Retina (tissue), 1 donor: ENCODE measurements around the gene LETM1.

Experiments used
- DNase-seq: peaks from one replicate; pipeline ENCODE4 v3.0.0-alpha.2; 2016

The LETM1 gene

GRCh38 chr4:1871471-1872021 is 15.6 kb upstream of the LETM1 start:
- DNase-seq = no peak

GRCh38 chr4:1870578-1871443 is 14.9 kb upstream of the LETM1 start, which contains the start of gene NSD2:
Gene NSD2, plus strand, starts transcription at chr4:1871393. Its CDS starts 29,262 bp downstream, at chr4:1900655.
- peak; percentile 93 for DNase-seq

GRCh38 chr4:1870328-1870577 is 14.3 kb upstream of the LETM1 start:
- DNase-seq = no peak

GRCh38 chr4:1869530-1870327 is 13.8 kb upstream of the LETM1 start:
- no peak for DNase-seq

- DNase-seq = no peak
These were observed 13.0 kb upstream of the LETM1 start for GRCh38 chr4:1868912-1869311.

GRCh38 chr4:1868293-1868692 is 12.3 kb upstream of the LETM1 start:
- DNase-seq = no peak

GRCh38 chr4:1866189-1866661 is 10.3 kb upstream of the LETM1 start:
- DNase-seq = peak; percentile 18

- peak; percentile 73 for DNase-seq
These were observed 8.4 kb upstream of the LETM1 start for GRCh38 chr4:1864076-1865008.

GRCh38 chr4:1863297-1864033 is 7.5 kb upstream of the LETM1 start:
- peak; percentile 19 for DNase-seq

GRCh38 chr4:1862961-1863296 is 7.0 kb upstream of the LETM1 start:
- no peak for DNase-seq

- no peak for DNase-seq
These were observed 6.3 kb upstream of the LETM1 start for GRCh38 chr4:1862055-1862911.

- DNase-seq = no peak
These were observed 3.4 kb upstream of the LETM1 start for GRCh38 chr4:1859389-1859753.

- no peak for DNase-seq
These were observed 2.0 kb upstream of the LETM1 start for GRCh38 chr4:1857931-1858330.

GRCh38 chr4:1856943-1857699 is 1.2 kb upstream of the LETM1 start:
- DNase-seq = peak; percentile 57

- DNase-seq = peak; percentile 49
These were observed 454 bp downstream of the LETM1 start for GRCh38 chr4:1855333-1856070.

GRCh38 chr4:1854752-1855151 is 1.2 kb downstream of the LETM1 start:
- DNase-seq = no peak

- DNase-seq = no peak
These were observed 2.9 kb downstream of the LETM1 start for GRCh38 chr4:1852904-1853623.

GRCh38 chr4:1851575-1852410 is 4.2 kb downstream of the LETM1 start:
- no peak for DNase-seq
